ENCODE data around the gene ATP11B.

Gene ATP11B

GRCh38 chr3:182792901-182793662 lies at the start of gene ATP11B:
ATP11B (plus strand) TSS chr3:182793504; CDS start chr3:182793760, 256 bp downstream.
- H3K4me1 ChIP-seq (ENCODE audit: insufficient read depth, low read length) = peaks cover 17% of the 10 kb centered on the region
- no peaks in the 10 kb centered on the region for H3K36me3 ChIP-seq (ENCODE audit: insufficient read depth, low read length)
- H3K27ac ChIP-seq (ENCODE audit: low read depth, low read length) = peak within 1 kb of the TSS; percentile 87
- peak within 1 kb of the TSS; percentile 96 for H3K9ac ChIP-seq (ENCODE audit: low read length)
- H3K4me3 ChIP-seq (ENCODE audit: low read depth in 1 of 2, low read length in 2 of 2) = peak within 1 kb of the TSS; percentile 70 to 93
- no peaks in the 10 kb centered on the region for H3K27me3 ChIP-seq (ENCODE audit: control insufficient read depth in 1 of 2, insufficient read depth in 2 of 2, low read length in 2 of 2)
- H3K9me3 ChIP-seq (ENCODE audit: low read length) = no peaks in the 10 kb centered on the region

- Histone ChIP-seq H3K4me3 (ENCODE audit: low read depth in 1 of 2, low read length in 2 of 2) (no peak overlapping the region), H3K4me1 (ENCODE audit: insufficient read depth, low read length) (no peaks in the 10 kb centered on the region), H3K9me3 (ENCODE audit: low read length) (no peaks in the 10 kb centered on the region), H3K27ac (ENCODE audit: low read depth, low read length) (no peak overlapping the region), H3K27me3 (ENCODE audit: control insufficient read depth in 1 of 2, insufficient read depth in 2 of 2, low read length in 2 of 2) (no peaks in the 10 kb centered on the region), H3K9ac (ENCODE audit: low read length) (no peak overlapping the region), H3K36me3 (ENCODE audit: insufficient read depth, low read length) (no peaks in the 10 kb centered on the region)
Measured at GRCh38 chr3:182746959-182747358, 46.3 kb upstream of the ATP11B start.

- Histone ChIP-seq H3K27ac (ENCODE audit: low read depth, low read length) (no peak overlapping the region), H3K9ac (ENCODE audit: low read length) (no peak overlapping the region), H3K36me3 (ENCODE audit: insufficient read depth, low read length) (no peaks in the 10 kb centered on the region), H3K4me1 (ENCODE audit: insufficient read depth, low read length) (no peaks in the 10 kb centered on the region), H3K9me3 (ENCODE audit: low read length) (no peaks in the 10 kb centered on the region), H3K4me3 (ENCODE audit: low read depth in 1 of 2, low read length in 2 of 2) (no peak overlapping the region), H3K27me3 (ENCODE audit: control insufficient read depth in 1 of 2, insufficient read depth in 2 of 2, low read length in 2 of 2) (no peaks in the 10 kb centered on the region)
Measured at GRCh38 chr3:182755308-182755707, 38.0 kb upstream of the ATP11B start.

GRCh38 chr3:182755712-182756111 lies 37.6 kb upstream of the ATP11B start:
- Histone ChIP-seq H3K27ac (ENCODE audit: low read depth, low read length) (no peak overlapping the region), H3K9ac (ENCODE audit: low read length) (no peak overlapping the region), H3K36me3 (ENCODE audit: insufficient read depth, low read length) (no peaks in the 10 kb centered on the region), H3K4me3 (ENCODE audit: low read depth in 1 of 2, low read length in 2 of 2) (no peak overlapping the region), H3K4me1 (ENCODE audit: insufficient read depth, low read length) (no peaks in the 10 kb centered on the region), H3K9me3 (ENCODE audit: low read length) (no peaks in the 10 kb centered on the region), H3K27me3 (ENCODE audit: control insufficient read depth in 1 of 2, insufficient read depth in 2 of 2, low read length in 2 of 2) (no peaks in the 10 kb centered on the region)

GRCh38 chr3:182760576-182761164 lies 32.6 kb upstream of the ATP11B start:
- Histone ChIP-seq H3K36me3 (ENCODE audit: insufficient read depth, low read length) (no peaks in the 10 kb centered on the region), H3K27me3 (ENCODE audit: control insufficient read depth in 1 of 2, insufficient read depth in 2 of 2, low read length in 2 of 2) (no peaks in the 10 kb centered on the region), H3K4me3 (ENCODE audit: low read depth in 1 of 2, low read length in 2 of 2) (no peak overlapping the region), H3K4me1 (ENCODE audit: insufficient read depth, low read length) (no peaks in the 10 kb centered on the region), H3K27ac (ENCODE audit: low read depth, low read length) (no peak overlapping the region), H3K9ac (ENCODE audit: low read length) (no peak overlapping the region), H3K9me3 (ENCODE audit: low read length) (no peaks in the 10 kb centered on the region)

GRCh38 chr3:182763896-182764295 lies 29.4 kb upstream of the ATP11B start:
- no peak overlapping the region for H3K4me3 ChIP-seq (ENCODE audit: low read depth in 1 of 2, low read length in 2 of 2)
- H3K27ac ChIP-seq (ENCODE audit: low read depth, low read length) = no peak overlapping the region
- H3K4me1 ChIP-seq (ENCODE audit: insufficient read depth, low read length) = no peaks in the 10 kb centered on the region
- no peak overlapping the region for H3K9ac ChIP-seq (ENCODE audit: low read length)
- no peaks in the 10 kb centered on the region for H3K9me3 ChIP-seq (ENCODE audit: low read length)
- H3K27me3 ChIP-seq (ENCODE audit: control insufficient read depth in 1 of 2, insufficient read depth in 2 of 2, low read length in 2 of 2) = no peaks in the 10 kb centered on the region
- no peaks in the 10 kb centered on the region for H3K36me3 ChIP-seq (ENCODE audit: insufficient read depth, low read length)

- Histone ChIP-seq H3K4me3 (ENCODE audit: low read depth in 1 of 2, low read length in 2 of 2) (no peak overlapping the region), H3K9me3 (ENCODE audit: low read length) (no peaks in the 10 kb centered on the region), H3K36me3 (ENCODE audit: insufficient read depth, low read length) (no peaks in the 10 kb centered on the region), H3K9ac (ENCODE audit: low read length) (no peak overlapping the region), H3K27ac (ENCODE audit: low read depth, low read length) (no peak overlapping the region), H3K4me1 (ENCODE audit: insufficient read depth, low read length) (no peaks in the 10 kb centered on the region), H3K27me3 (ENCODE audit: control insufficient read depth in 1 of 2, insufficient read depth in 2 of 2, low read length in 2 of 2) (no peaks in the 10 kb centered on the region)
Measured at GRCh38 chr3:182765287-182765686, 28.0 kb upstream of the ATP11B start.

- Histone ChIP-seq H3K27me3 (ENCODE audit: control insufficient read depth in 1 of 2, insufficient read depth in 2 of 2, low read length in 2 of 2) (no peaks in the 10 kb centered on the region), H3K4me1 (ENCODE audit: insufficient read depth, low read length) (no peaks in the 10 kb centered on the region), H3K27ac (ENCODE audit: low read depth, low read length) (no peak overlapping the region), H3K9ac (ENCODE audit: low read length) (no peak overlapping the region), H3K9me3 (ENCODE audit: low read length) (no peaks in the 10 kb centered on the region), H3K36me3 (ENCODE audit: insufficient read depth, low read length) (no peaks in the 10 kb centered on the region), H3K4me3 (ENCODE audit: low read depth in 1 of 2, low read length in 2 of 2) (no peak overlapping the region)
Measured at GRCh38 chr3:182766099-182766498, 27.2 kb upstream of the ATP11B start.

GRCh38 chr3:182768413-182768812 lies 24.9 kb upstream of the ATP11B start:
- H3K36me3 ChIP-seq (ENCODE audit: insufficient read depth, low read length) = no peaks in the 10 kb centered on the region

GRCh38 chr3:182769673-182770072 lies 23.6 kb upstream of the ATP11B start:
- H3K9ac ChIP-seq (ENCODE audit: low read length) = no peak overlapping the region
- H3K4me1 ChIP-seq (ENCODE audit: insufficient read depth, low read length) = no peaks in the 10 kb centered on the region
- H3K27ac ChIP-seq (ENCODE audit: low read depth, low read length) = no peak overlapping the region
- H3K4me3 ChIP-seq (ENCODE audit: low read depth in 1 of 2, low read length in 2 of 2) = no peak overlapping the region
- H3K9me3 ChIP-seq (ENCODE audit: low read length) = no peaks in the 10 kb centered on the region
- no peaks in the 10 kb centered on the region for H3K36me3 ChIP-seq (ENCODE audit: insufficient read depth, low read length)
- H3K27me3 ChIP-seq (ENCODE audit: control insufficient read depth in 1 of 2, insufficient read depth in 2 of 2, low read length in 2 of 2) = no peaks in the 10 kb centered on the region

More at GRCh38 chr3:182768413-182768812, 24.9 kb upstream of the ATP11B start:
- Histone ChIP-seq H3K27me3 (ENCODE audit: control insufficient read depth in 1 of 2, insufficient read depth in 2 of 2, low read length in 2 of 2) (no peaks in the 10 kb centered on the region), H3K4me3 (ENCODE audit: low read depth in 1 of 2, low read length in 2 of 2) (no peak overlapping the region), H3K4me1 (ENCODE audit: insufficient read depth, low read length) (no peaks in the 10 kb centered on the region), H3K27ac (ENCODE audit: low read depth, low read length) (no peak overlapping the region), H3K9me3 (ENCODE audit: low read length) (no peaks in the 10 kb centered on the region), H3K9ac (ENCODE audit: low read length) (no peak overlapping the region)

GRCh38 chr3:182782149-182782548 lies 11.2 kb upstream of the ATP11B start:
- no peak overlapping the region for H3K4me3 ChIP-seq (ENCODE audit: low read depth in 1 of 2, low read length in 2 of 2)
- H3K9ac ChIP-seq (ENCODE audit: low read length) = no peak overlapping the region
- H3K27ac ChIP-seq (ENCODE audit: low read depth, low read length) = no peak overlapping the region
- H3K4me1 ChIP-seq (ENCODE audit: insufficient read depth, low read length) = no peaks in the 10 kb centered on the region
- H3K27me3 ChIP-seq (ENCODE audit: control insufficient read depth in 1 of 2, insufficient read depth in 2 of 2, low read length in 2 of 2) = peaks cover 0 to 6% of the 10 kb centered on the region in 2 donors
- H3K36me3 ChIP-seq (ENCODE audit: insufficient read depth, low read length) = no peaks in the 10 kb centered on the region
- no peaks in the 10 kb centered on the region for H3K9me3 ChIP-seq (ENCODE audit: low read length)

- no peaks in the 10 kb centered on the region for H3K4me1 ChIP-seq (ENCODE audit: insufficient read depth, low read length)
- H3K4me3 ChIP-seq (ENCODE audit: low read depth in 1 of 2, low read length in 2 of 2) = no peak overlapping the region
- peaks cover 0 to 6% of the 10 kb centered on the region in 2 donors for H3K27me3 ChIP-seq (ENCODE audit: control insufficient read depth in 1 of 2, insufficient read depth in 2 of 2, low read length in 2 of 2)
- no peaks in the 10 kb centered on the region for H3K9me3 ChIP-seq (ENCODE audit: low read length)
- no peaks in the 10 kb centered on the region for H3K36me3 ChIP-seq (ENCODE audit: insufficient read depth, low read length)
- no peak overlapping the region for H3K9ac ChIP-seq (ENCODE audit: low read length)
- H3K27ac ChIP-seq (ENCODE audit: low read depth, low read length) = no peak overlapping the region
Measured at GRCh38 chr3:182783106-182783505, 10.2 kb upstream of the ATP11B start.
